Upper lobe of left lung (tissue), 6 donors: ENCODE measurements around the gene PTP4A1. TPM values are rescaled to one million over a fixed set of nuclear protein-coding genes. Genes with fewer than 3 reads are reported as not detected.

Source experiments
- ATAC-seq, 2 donors: fragments of 200-7000 bp; cut with Tn5 transposase; one replicate each; pipeline ENCODE4 v1.9.1; 2022; ENCODE audit warnings: mild to moderate bottlenecking in 2 of 2, moderate library complexity in 2 of 2; ENCODE audit not compliant: low FRiP score in 2 of 2
- DNase-seq, 2 donors: peaks; one replicate each; pipeline ENCODE4 v3.0.0-alpha.2; 2019 to 2020
- H3K27ac ChIP-seq, 4 donors: fragments of 200-600 bp; sonication (generic); one replicate each; pipeline ENCODE4 v1.5.1; 2016 to 2019
- H3K27me3 ChIP-seq, 4 donors: fragments of 200-600 bp; sonication (generic); one replicate each; pipeline ENCODE4 v1.5.1; 2017 to 2019
- H3K36me3 ChIP-seq, 4 donors: fragments of 200-600 bp; sonication (generic); one replicate each; pipeline ENCODE4 v1.5.1; 2016 to 2019
- H3K4me1 ChIP-seq, 4 donors: fragments of 200-600 bp; sonication (generic); one replicate each; pipeline ENCODE4 v1.5.1; 2018 to 2019
- H3K4me3 ChIP-seq, 4 donors: fragments of 200-600 bp; sonication (generic); one replicate each; pipeline ENCODE4 v1.5.1; 2017 to 2019; ENCODE audit warnings: mild to moderate bottlenecking in 2 of 4, moderate library complexity in 1 of 4
- H3K9me3 ChIP-seq, 4 donors: fragments of 200-600 bp; sonication (generic); one replicate each; pipeline ENCODE4 v1.5.1; 2018 to 2019
- EP300 ChIP-seq, 4 donors: sonication (generic); formaldehyde crosslinking; IDR thresholded peaks; one replicate each; pipeline ENCODE4 v1.5.1; 2017; ENCODE audit warnings: antibody characterized with exemption in 4 of 4, control low read depth in 2 of 4
- POLR2A ChIP-seq, 4 donors: fragments of 450-650 bp; IDR thresholded peaks; one replicate each; pipeline ENCODE4 v1.5.1; 2016 to 2017; ENCODE audit warnings: antibody characterized with exemption in 4 of 4, mild to moderate bottlenecking in 2 of 4
- POLR2AphosphoS5 ChIP-seq, 2 donors: sonication (generic); formaldehyde crosslinking; IDR thresholded peaks; one replicate each; pipeline ENCODE4 v1.5.1; 2017; ENCODE audit warnings: antibody characterized with exemption in 2 of 2
- WGBS, 2 donors: methylation state at CpG; one replicate each; pipeline ENCODE4 v1.1.5; 2017 to 2018; 5-methylcytosine and 5-hydroxymethylcytosine counted together
- total RNA-seq, 6 donors: library from RNA; depleted of rRNA in 4 of 6; stranded (reverse); fragments of >200 nt in 4 of 6; gene quantifications; one replicate each; pipeline versions ENCODE4 v1.1.0 to v1.2.1, GENCODE V29; 2016 to 2021
- TF ChIP-seq, protein P1 (sequence below), 6 experiments: fragments of 450-650 bp in 4 of 6; fragments of 200-600 bp in 2 of 6; sonication (generic) in 2 of 6; IDR thresholded peaks; one replicate each; pipeline ENCODE4 v1.5.1; 2016 to 2019; ENCODE audit warnings: antibody characterized with exemption in 6 of 6
- donor health status: DM: no; HTN: no; CAD: no; lungs with moderate emphysema.
- donor health status: DM: no; HTN: yes; CAD: no; lungs with severe emphysema.

PTP4A1 gene
- total RNA-seq, 6 donors from 2014 or later: 5.2 to 134 (median 57.9) TPM

- Histone ChIP-seq H3K9me3 (no peaks in the 10 kb centered on the region), H3K36me3 (no peaks in the 10 kb centered on the region), H3K27ac (no peak overlapping the region), H3K4me1 (no peaks in the 10 kb centered on the region), H3K4me3 (no peak overlapping the region), H3K27me3 (no peaks in the 10 kb centered on the region)
- WGBS, 2 donors: 67 to 69% methylated on average over 3 of the region's 3 CpGs
- ATAC-seq: no peak
- no peak for DNase-seq
- TF ChIP-seq, protein P1, sequence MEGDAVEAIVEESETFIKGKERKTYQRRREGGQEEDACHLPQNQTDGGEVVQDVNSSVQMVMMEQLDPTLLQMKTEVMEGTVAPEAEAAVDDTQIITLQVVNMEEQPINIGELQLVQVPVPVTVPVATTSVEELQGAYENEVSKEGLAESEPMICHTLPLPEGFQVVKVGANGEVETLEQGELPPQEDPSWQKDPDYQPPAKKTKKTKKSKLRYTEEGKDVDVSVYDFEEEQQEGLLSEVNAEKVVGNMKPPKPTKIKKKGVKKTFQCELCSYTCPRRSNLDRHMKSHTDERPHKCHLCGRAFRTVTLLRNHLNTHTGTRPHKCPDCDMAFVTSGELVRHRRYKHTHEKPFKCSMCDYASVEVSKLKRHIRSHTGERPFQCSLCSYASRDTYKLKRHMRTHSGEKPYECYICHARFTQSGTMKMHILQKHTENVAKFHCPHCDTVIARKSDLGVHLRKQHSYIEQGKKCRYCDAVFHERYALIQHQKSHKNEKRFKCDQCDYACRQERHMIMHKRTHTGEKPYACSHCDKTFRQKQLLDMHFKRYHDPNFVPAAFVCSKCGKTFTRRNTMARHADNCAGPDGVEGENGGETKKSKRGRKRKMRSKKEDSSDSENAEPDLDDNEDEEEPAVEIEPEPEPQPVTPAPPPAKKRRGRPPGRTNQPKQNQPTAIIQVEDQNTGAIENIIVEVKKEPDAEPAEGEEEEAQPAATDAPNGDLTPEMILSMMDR (IDR thresholded peaks at IDR 0.05): no peak
- TF ChIP-seq POLR2A (IDR thresholded peaks at IDR 0.05) (no peak), EP300 (IDR thresholded peaks at IDR 0.05) (no peak), POLR2AphosphoS5 (IDR thresholded peaks at IDR 0.05) (no peak)
Measured at GRCh38 chr6:63543982-63544381, 28.3 kb upstream of the PTP4A1 start.

- no peak overlapping the region for H3K27ac ChIP-seq
- TF ChIP-seq POLR2AphosphoS5 (IDR thresholded peaks at IDR 0.05): no peak
- no peak for TF ChIP-seq POLR2A (IDR thresholded peaks at IDR 0.05)
- TF ChIP-seq EP300 (IDR thresholded peaks at IDR 0.05): no peak
- TF ChIP-seq, protein P1 (IDR thresholded peaks at IDR 0.05): no peak
- H3K36me3 ChIP-seq: no peaks in the 10 kb centered on the region
- ATAC-seq: no peak
- 89 to 93% methylated on average over 6 of the region's 6 CpGs for WGBS, 2 donors
- no peak for DNase-seq
- H3K4me3 ChIP-seq: no peak overlapping the region
- H3K27me3 ChIP-seq: no peaks in the 10 kb centered on the region
- H3K9me3 ChIP-seq: no peaks in the 10 kb centered on the region
- no peaks in the 10 kb centered on the region for H3K4me1 ChIP-seq
Measured at GRCh38 chr6:63546236-63546635, 26.0 kb upstream of the PTP4A1 start.

- 93 to 94% methylated on average over 1 of the region's 1 CpG for WGBS, 2 donors
- TF ChIP-seq EP300 (IDR thresholded peaks at IDR 0.05) (no peak), POLR2AphosphoS5 (IDR thresholded peaks at IDR 0.05) (no peak), POLR2A (IDR thresholded peaks at IDR 0.05) (no peak)
- TF ChIP-seq, protein P1 (IDR thresholded peaks at IDR 0.05): no peak
- no peak for ATAC-seq
Measured at GRCh38 chr6:63546697-63547096, 25.6 kb upstream of the PTP4A1 start.

GRCh38 chr6:63549076-63549475 lies 23.2 kb upstream of the PTP4A1 start:
- ATAC-seq: no peak
- Histone ChIP-seq H3K9me3 (no peaks in the 10 kb centered on the region), H3K27ac (no peak overlapping the region), H3K4me1 (no peaks in the 10 kb centered on the region), H3K27me3 (no peaks in the 10 kb centered on the region), H3K4me3 (no peak overlapping the region), H3K36me3 (no peaks in the 10 kb centered on the region)
- DNase-seq: no peak
- WGBS, 2 donors: 82 to 89% methylated on average over 4 to 5 of the region's 5 CpGs
- TF ChIP-seq, protein P1 (IDR thresholded peaks at IDR 0.05): no peak
- no peak for TF ChIP-seq POLR2AphosphoS5 (IDR thresholded peaks at IDR 0.05)
- no peak for TF ChIP-seq EP300 (IDR thresholded peaks at IDR 0.05)
- TF ChIP-seq POLR2A (IDR thresholded peaks at IDR 0.05): no peak

More at GRCh38 chr6:63546697-63547096, 25.6 kb upstream of the PTP4A1 start:
- H3K27ac ChIP-seq: no peak overlapping the region
- H3K4me1 ChIP-seq: no peaks in the 10 kb centered on the region
- H3K36me3 ChIP-seq: no peaks in the 10 kb centered on the region
- no peaks in the 10 kb centered on the region for H3K9me3 ChIP-seq
- no peaks in the 10 kb centered on the region for H3K27me3 ChIP-seq
- DNase-seq: no peak
- no peak overlapping the region for H3K4me3 ChIP-seq

DNA sequence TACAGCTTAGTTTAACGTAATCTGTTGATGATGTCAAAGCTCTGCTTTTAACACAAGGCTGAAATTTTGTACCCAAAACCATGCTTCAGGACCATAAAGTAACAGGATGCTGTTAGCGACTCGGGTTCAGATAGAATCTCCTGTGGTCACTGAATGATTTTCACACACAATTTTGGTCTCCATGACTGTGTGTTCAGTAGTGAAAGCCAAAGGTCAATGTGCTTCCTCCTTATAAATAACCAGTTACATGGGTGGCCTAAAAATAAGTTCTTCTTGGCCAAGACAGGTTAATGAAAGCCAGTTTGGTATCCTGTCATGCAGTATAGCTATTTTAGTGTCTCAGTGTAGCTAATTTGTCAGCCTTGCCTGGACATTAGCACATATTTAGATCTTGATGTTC lies 19.1 kb upstream of the PTP4A1 start:
- TF ChIP-seq, protein P1 (IDR thresholded peaks at IDR 0.05): no peak
- TF ChIP-seq EP300 (IDR thresholded peaks at IDR 0.05) (no peak), POLR2AphosphoS5 (IDR thresholded peaks at IDR 0.05) (no peak), POLR2A (IDR thresholded peaks at IDR 0.05) (no peak)
- H3K4me1 ChIP-seq: no peaks in the 10 kb centered on the region
- DNase-seq (no peak), ATAC-seq (no peak)
- no peaks in the 10 kb centered on the region for H3K27me3 ChIP-seq
- no peak overlapping the region for H3K27ac ChIP-seq
- 64 to 74% methylated on average over 3 of the region's 3 CpGs for WGBS, 2 donors
- H3K4me3 ChIP-seq: no peak overlapping the region
- no peaks in the 10 kb centered on the region for H3K9me3 ChIP-seq
- H3K36me3 ChIP-seq: no peaks in the 10 kb centered on the region
